ENCODE data around the gene EFHC1.
A peak's percentile ranks its signal among the peaks of the same experiment; 100 is the strongest.
"Not testable (repeated sequence)": the region's sequence is repeated elsewhere in the genome, so short reads cannot be mapped to it uniquely, and the experiment has no call there.

EFHC1 gene

GRCh38 chr6:52399511-52400312, 20.4 kb upstream of the EFHC1 start:
- DNase-seq: peak; percentile 46 to 64

GRCh38 chr6:52400313-52401041, 19.7 kb upstream of the EFHC1 start:
- no peak for DNase-seq

- DNase-seq: no peak
Observed at GRCh38 chr6:52403086-52403485, 17.1 kb upstream of the EFHC1 start.

- no peak for DNase-seq
Observed at GRCh38 chr6:52403627-52404026, 16.5 kb upstream of the EFHC1 start.

- DNase-seq: no peak
Observed at GRCh38 chr6:52405243-52405642, 14.9 kb upstream of the EFHC1 start.

- peak in 1 of 2 donors; percentile 58 for DNase-seq
Observed at GRCh38 chr6:52407467-52407866, 12.7 kb upstream of the EFHC1 start.

GRCh38 chr6:52409499-52409898, 10.6 kb upstream of the EFHC1 start:
- no peak for DNase-seq

- DNase-seq: no peak
Observed at GRCh38 chr6:52410979-52411378, 9.2 kb upstream of the EFHC1 start.

GRCh38 chr6:52411911-52412310, 8.2 kb upstream of the EFHC1 start:
- no peak for DNase-seq

GRCh38 chr6:52415333-52415732, 4.8 kb upstream of the EFHC1 start:
- DNase-seq: no peak

- no peak for DNase-seq
Observed at GRCh38 chr6:52415917-52416628, 4.1 kb upstream of the EFHC1 start.

- peak; percentile 46 to 83 for DNase-seq
Observed at GRCh38 chr6:52416629-52417151, 3.5 kb upstream of the EFHC1 start.

GRCh38 chr6:52417675-52418111, 2.4 kb upstream of the EFHC1 start:
- no peak for DNase-seq

GRCh38 chr6:52418606-52419005, 1.5 kb upstream of the EFHC1 start:
- DNase-seq: no peak

- no peak for DNase-seq
Observed at GRCh38 chr6:52420668-52421358, 671 bp downstream of the EFHC1 start.

GRCh38 chr6:52422156-52422555, 2.0 kb downstream of the EFHC1 start:
- DNase-seq: no peak

- no peak for DNase-seq
Observed at GRCh38 chr6:52423448-52423847, 3.3 kb downstream of the EFHC1 start.

GRCh38 chr6:52423971-52424381, 3.8 kb downstream of the EFHC1 start:
- no peak for DNase-seq

- no peak for DNase-seq
Observed at GRCh38 chr6:52424513-52424912, 4.4 kb downstream of the EFHC1 start.

- DNase-seq: no peak
Observed at GRCh38 chr6:52426667-52427066, 6.5 kb downstream of the EFHC1 start.

- DNase-seq: not testable (repeated sequence)
Observed at GRCh38 chr6:52433294-52433693, 13.2 kb downstream of the EFHC1 start.

GRCh38 chr6:52435345-52435744, 15.2 kb downstream of the EFHC1 start:
- DNase-seq: no peak

- no peak for DNase-seq
Observed at GRCh38 chr6:52438926-52439325, 18.8 kb downstream of the EFHC1 start.

Measured in CD4-positive, alpha-beta T cell treated with Interleukin-4 for 1 hour (primary cell).